Testis (tissue), 2 donors: ENCODE results near the gene UGT1A1.

Source experiments
- CTCF ChIP-seq, 3 experiments: fragments of 450-650 bp in 2 of 3; fragments of 200-600 bp in 1 of 3; sonication (generic) in 1 of 3; IDR thresholded peaks; one replicate each; pipeline ENCODE4 v1.5.1; 2016 to 2019; ENCODE audit warnings: antibody characterized with exemption in 3 of 3, mild to moderate bottlenecking in 2 of 3, moderate library complexity in 1 of 3
- POLR2A ChIP-seq: fragments of 450-650 bp; IDR thresholded peaks from one replicate; pipeline ENCODE4 v1.6.1; 2017; ENCODE audit warnings: antibody characterized with exemption, mild to moderate bottlenecking, moderate library complexity

GRCh38 chr2:233803994-233804393 lies 43.9 kb downstream of the UGT1A1 start:
- TF ChIP-seq CTCF (IDR thresholded peaks at IDR 0.05) (no peak), POLR2A (no peak)
